GM21576 (cell line): ENCODE measurements around the gene SHISA9.

Experiments used
- ATAC-seq: cut with Tn5 transposase; IDR thresholded peaks from one replicate; pipeline ENCODE4 v1.9.1; 2021; ENCODE audit warnings: mild to moderate bottlenecking, moderate library complexity; ENCODE audit not compliant: unreplicated experiment

The SHISA9 gene

DNA sequence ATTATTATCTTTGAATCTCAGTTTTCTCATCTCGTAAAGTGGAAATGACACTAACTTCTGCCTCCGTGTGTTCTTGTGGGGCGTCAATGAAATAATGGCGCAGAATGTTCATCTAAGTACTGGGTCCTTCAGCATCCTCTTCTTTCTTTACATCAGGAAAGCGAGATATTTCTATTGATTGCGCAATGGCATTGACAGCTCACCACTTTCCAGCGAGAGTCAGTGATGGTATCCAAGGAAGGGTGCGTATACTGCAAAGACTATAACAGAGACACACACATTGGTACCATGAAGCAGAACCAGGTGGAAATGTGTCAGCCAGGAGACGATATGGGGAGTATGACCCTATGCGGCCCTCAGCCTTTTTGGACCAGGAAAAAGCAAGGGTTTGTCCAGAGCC is 162.1 kb downstream of the SHISA9 start:
- no peak for ATAC-seq

DNA sequence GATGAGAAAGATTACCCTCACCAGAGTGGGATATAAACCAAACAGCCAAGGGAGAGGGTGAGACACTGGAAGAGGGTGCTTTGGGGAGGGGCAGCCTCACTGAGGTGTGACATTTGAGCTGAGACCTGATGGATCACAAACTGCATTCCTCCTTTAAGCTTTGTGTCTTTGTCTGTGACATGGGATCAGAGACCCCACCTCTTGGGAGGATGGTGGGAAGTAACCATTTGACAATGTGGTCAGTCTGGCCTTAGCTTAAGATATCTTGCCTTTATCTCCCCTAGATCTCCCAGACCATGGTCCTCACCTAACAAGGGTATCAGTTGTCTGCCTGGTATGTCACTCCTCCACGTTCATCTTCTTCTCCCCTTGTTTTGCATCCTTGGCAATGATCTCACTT is 163.4 kb downstream of the SHISA9 start:
- no peak for ATAC-seq

DNA sequence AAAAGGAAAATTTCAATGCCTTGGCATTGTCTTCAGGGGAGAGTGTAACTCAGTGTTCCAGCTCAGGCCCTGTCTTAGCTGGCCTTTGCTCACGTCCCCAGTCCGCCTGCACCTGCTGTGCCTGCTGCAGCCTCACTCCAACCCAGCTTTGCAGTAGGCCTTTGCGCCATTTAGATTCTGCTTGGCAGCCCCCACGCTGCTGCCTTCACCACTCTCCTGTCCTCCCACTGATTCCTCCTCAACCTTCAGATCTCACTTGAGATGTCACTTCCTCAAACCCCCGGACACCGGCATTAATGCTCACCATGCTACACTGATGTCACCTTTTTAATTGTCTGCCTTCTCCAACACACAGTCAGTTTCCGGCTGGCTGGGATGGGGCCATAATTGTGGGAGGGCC is 166.2 kb downstream of the SHISA9 start:
- ATAC-seq: no peak

DNA sequence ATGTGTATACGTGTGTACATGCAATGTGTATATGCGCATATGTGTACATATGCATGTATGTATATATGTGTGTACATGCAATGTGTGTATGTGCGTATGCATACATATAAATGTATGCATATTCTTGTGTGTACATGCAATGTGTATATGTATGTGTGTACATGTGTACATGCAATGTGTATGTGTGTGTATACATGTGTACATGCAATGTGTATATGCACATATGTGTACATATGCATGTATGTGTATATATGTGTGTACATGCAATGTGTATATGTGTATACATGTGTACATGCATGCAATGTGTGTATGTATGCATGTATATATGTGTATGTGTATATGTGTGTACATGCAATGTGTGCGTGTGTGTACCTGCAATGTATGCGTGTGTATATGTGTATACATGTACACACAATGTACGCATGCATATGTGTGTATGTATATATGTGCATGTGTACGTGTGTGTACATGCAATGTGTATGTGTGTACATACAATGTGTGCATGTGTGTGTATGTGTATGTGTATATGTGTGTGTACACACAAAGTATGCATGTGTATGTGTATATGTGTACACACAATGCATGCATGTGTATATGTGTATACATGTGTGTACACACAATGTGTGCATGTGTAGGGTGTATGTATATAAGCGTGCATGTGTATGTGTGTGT is 167.7 kb downstream of the SHISA9 start:
- ATAC-seq: no peak

DNA sequence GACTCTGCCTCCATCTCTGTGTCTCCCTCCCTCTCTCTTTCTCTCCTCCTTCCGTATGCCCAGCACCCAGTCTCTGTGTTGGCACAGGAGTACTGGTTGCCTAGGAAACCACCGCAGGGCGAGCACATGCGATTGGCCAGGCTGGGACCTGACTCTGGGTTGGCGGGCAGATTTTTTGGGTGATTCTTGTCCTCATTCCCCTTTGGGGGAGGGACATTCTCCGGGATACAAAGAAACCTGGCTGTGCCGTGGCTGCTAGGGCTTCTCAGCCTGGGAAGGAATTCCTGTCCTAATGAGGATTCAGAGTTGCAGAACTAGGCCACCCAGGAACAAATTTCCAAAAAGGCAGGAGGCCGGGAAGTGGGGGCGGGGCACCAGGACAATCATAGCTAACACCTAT is 168.9 kb downstream of the SHISA9 start:
- ATAC-seq: no peak

DNA sequence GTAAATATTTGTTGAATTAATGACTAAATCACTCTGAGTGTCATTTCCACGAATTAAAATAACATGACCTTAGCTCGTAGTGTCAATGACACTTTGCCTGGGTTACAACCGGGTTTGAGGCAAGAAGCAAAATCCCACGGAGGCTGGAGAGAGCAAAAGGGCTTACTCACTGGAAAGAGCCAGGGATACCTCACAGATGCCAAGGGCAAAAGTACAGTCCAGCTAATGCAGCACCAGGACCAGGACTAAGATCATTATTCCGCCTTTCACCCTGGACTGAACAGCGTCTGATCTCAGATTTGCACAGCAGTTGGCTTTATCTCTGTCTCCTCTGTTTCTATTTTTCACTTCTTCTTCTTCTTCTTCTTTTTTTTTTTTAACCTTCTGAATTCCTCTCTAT is 175.5 kb downstream of the SHISA9 start:
- ATAC-seq: no peak

DNA sequence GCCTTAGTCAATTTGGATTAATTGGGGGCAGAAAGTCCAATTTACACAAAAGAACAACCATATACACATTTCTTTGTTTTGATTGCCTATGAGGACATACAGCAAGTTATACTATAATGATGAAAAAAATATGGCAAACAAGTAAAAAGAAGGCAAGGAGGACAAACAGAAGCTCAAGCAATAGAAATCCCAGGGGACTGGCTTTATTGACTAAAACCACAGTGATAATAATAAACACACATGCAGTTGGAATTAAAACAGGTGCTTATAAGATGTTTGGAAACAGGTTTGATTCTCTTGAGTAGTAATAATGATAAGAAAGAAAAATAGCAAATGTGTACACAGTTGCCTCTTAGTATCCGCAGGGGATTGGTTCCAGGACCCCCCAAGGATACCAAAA is 176.4 kb downstream of the SHISA9 start:
- no peak for ATAC-seq

DNA sequence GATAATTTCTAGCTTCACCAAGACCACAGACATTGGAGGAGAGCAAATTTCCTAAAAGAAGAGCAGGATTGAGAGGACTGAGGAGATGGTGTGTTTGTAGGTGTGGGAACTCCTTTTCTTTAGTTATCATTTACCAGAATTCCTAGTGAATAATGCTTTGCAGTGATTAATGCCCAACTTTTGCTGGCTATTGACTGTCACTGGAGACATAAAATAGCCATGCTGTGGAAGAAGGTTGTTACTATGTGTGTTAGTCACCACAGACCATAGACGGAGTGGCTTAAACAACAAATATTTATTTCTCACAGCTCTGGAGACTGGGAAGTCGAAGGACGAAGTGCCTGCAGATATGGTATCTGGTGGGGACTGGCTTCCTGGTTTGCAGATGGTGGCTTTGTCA is 179.1 kb downstream of the SHISA9 start:
- ATAC-seq: no peak

DNA sequence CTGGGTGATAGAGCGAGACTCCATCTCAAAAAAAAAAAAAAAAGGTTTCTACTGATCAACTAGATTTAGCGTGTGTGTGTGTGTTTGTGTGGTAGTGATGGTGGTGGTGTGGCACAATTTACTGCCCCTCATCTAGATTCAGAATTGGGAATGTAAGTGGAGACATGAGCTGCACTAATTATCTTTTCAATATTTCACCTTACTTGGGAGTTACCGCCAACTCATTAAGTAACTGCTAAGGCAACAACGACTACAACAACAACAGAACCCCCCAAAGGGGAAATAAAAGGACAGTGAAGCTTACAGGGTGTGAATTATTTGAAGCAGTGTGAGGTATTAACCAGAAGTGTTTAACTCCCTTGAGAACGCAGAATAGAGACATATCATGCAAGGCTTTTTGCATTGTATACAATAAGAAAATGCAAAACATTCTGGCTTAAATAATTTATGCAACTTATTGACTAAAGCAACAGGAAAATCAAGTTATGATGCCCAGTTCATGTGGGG is 180.5 kb downstream of the SHISA9 start:
- ATAC-seq: no peak

DNA sequence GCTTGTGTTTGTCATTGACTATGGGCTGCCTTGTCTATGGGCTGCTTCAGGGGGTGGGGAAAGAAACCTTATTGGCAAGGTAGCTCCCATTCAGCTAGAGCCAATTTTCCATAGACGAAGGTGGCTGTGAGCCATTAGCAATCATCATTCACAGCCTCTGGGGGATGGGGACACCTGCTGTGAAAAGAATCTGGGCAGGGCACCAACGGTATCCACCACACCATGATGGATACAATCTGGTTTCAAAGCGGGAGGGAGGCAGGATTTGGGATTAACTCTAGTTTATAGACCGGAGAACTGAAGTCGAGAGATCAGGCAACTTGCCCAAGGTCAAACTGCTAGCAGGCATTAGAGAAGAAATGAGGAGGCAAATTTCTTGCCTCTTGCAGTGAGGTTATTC is 182.3 kb downstream of the SHISA9 start:
- ATAC-seq: no peak

DNA sequence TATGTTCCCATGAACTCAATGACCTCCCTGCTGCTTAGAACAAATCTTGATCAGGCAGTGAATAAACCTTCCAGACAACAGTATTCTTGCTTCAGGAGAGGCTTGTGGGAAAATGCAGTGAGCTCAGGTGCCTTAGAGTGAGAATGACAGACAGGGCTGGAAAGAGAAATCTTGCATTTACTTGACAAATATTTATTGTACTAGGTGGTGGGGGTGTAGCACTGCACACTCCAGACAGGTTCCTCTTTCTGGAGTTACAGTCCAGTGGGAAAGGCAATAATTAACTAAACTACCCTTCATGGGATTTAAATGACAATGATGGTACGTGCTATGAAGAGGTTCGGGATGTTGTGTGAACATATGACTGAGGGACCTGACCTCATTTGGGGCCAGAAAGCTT is 182.9 kb downstream of the SHISA9 start:
- no peak for ATAC-seq

DNA sequence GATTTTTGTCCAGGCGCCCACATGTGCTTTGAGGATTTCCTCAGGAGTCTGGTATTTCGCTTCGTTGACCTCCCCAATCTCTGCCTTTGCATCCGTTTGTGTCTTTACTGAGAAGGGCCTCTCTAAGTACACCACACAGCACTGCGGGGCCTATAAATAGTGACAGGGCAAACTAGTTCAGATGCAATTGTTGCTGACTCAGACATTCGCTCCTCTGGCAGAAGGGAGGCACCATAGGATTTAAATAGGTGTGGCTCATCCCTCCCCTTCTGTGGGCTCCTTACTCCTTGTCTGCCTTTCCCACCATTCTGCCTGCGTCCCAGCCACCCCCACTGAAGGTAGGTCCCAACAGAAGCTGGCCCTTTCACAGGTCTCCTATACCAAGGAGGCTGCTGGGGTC is 192.3 kb downstream of the SHISA9 start:
- no peak for ATAC-seq

DNA sequence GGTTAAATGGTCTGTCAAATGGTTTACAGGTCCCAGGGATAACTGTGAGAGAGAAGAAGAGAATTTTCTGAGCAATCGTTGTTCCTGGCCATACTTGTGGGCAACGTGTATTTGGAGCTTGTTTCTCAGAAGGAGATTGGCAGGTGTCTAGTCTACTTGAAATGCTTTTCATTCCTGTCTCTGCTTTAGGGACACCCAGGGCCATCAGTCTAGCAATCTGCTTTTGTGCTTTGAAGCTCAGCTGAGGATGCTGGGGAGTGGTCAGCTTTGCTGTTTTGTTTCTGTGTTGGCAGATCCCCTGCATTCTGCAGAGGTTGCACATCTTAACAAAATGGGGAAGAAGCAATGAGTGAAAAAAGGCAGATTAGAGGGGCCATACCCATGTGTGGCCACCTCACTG is 193.7 kb downstream of the SHISA9 start:
- no peak for ATAC-seq

DNA sequence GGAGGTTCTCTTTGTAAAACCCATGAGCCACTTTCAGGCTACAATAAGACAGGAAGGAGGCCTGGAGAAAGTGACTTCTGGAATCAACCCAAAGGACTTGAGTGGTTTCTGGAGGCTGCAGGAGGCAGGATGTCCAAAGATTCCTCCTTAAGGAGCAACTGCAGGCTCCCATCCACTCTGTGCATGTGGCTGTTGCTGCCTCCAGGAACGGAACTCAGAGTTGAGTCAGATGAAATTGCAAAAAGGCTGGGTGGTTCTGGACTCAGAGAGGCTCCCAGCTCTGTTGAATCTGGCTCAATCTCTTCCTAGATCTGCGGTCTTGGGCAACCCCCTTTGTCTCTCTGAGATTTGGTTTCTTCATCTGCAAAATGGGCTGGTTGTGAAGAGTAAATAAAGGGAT is 197.1 kb downstream of the SHISA9 start:
- no peak for ATAC-seq

DNA sequence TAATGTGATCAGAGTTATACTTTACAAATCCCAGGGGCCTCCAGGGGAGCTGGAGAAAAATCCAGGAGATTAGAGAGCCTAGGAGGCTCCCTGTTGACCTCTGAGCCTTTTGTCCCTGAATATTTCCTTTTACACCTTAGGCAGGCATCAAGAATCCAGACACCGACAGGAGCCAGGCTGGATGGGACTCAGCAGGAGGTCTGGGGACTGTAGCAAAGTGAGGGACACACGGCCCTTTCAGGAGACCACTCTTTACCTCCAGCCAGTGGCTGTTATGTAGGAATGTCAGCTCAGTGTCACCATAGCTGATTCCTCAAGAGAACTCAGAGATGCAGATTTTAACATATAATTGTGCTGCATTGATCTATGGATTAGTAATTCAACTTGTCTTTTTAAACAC is 198.4 kb downstream of the SHISA9 start:
- ATAC-seq: no peak

DNA sequence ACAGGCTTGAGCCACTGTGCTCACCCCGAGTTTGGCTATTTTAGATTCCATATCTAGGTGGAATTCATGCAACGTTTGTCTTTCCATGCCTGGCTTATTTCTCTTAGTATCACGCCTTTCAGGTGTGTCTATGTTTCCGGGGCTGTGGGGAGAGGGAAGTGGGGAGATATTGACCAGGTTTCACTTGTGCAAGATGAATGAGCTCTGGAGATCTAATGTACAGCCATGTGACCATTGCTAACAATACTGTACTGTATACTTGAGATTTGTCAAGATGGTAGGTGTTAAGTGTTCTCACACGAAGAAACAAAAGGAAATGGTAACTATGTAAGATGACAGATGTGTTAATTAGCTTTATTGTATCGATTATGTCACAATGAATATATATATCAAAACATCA is 199.6 kb downstream of the SHISA9 start:
- no peak for ATAC-seq

DNA sequence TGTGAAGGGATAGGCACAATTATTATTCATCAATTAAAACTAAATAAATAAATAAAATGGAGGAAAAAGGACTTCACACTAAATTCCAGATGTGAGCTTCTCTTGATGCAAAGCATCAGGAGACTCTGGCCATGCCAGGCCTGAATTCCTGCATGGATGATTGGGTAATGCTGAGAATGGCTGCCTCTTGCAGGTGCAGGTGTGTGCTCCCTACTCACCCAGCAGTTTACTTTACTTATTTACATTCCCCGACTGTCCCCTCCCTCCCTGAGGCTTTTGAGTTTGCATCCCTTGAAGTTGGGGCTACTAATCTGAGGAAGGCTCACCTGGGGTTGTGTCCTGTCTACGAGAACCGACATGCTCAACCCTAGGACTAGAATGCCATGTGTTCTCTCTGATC is 200.4 kb downstream of the SHISA9 start:
- ATAC-seq: no peak

DNA sequence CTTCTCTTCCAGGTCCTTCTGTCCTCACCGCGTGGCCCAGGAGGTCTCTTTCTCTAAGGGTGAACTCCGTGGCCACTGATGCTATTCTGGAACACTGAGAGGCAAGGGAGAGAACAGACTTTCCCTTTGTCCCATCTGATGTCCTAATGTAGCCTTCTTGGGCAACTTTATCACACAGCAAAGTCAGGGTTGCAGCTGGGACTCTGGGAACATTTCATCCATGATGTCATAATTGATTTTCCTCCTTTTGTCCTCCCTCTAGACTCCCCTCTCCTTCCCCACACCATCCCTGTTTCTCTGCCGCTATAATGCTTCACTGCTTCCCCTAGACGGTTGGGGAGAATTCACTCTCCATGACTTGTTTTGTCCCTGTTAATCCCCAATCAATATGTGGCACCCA is 201.0 kb downstream of the SHISA9 start:
- ATAC-seq: no peak

DNA sequence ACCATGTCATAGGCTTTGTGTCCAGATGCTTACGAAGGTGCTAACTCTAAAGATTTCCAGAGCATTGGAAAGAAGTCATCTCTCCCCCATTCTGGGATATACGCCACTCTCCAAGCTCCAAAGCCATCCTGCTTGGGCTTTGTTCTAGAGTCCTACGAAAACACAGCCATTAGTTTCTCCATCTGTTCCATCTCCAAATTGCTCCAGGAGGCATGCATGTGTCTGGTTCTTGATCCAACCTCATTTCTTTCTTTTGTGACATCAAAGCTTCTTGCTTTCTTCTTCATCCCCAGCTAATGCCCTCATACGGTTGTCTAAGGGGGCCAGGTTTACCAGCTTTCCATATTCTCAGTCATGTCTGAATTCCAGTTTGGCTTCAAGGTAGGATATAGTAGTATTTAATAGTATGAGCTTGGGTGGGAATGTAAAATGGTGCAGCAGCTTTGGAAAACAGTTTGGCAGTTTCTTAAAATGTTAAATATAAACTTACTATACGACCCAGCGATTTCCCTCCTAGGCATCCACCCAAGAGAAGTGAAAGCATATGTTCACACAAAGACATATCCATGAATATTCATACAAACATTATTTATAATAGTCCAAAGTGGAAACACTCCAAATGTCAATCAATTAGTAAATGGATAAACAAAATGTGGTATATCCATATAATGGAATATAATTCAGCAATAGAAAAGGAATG is 202.6 kb downstream of the SHISA9 start:
- no peak for ATAC-seq

DNA sequence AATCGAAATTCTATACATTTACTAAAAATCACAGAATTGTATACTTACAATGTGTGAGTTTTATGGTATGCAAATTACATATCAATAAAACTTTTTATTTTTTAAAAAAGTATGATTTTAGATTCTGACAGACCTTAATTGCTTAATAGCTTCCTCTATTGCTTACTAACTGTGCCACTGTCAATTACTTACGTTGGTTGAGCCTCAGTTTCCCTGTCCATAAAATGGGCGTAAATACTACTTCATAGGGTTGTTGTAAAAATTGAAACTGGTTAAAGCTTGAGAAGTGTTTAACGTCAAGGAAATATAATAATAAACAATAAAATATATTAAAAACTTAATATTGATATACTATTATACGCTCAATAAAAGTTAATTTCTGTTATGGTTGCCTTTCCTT is 203.4 kb downstream of the SHISA9 start:
- no peak for ATAC-seq

DNA sequence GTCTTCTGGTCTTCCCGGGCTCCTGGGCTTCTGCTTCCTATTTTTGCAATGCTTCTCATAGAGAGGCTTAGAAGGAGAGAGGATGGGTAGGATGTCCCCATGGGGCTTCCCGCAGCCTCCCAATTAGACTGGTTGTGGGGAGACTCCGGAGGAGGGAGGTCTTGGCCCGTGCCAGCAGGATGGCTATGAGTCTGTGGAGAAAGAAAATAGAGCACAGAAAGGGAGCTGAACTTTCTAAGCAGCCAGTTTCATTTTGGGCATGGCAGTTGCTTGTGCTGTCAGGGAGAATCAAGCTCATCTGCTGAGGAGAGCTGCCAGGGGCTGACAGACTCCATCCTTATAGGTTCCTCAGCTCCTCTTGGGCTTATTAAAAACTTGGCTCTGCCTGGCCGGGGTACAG is 204.0 kb downstream of the SHISA9 start:
- no peak for ATAC-seq

DNA sequence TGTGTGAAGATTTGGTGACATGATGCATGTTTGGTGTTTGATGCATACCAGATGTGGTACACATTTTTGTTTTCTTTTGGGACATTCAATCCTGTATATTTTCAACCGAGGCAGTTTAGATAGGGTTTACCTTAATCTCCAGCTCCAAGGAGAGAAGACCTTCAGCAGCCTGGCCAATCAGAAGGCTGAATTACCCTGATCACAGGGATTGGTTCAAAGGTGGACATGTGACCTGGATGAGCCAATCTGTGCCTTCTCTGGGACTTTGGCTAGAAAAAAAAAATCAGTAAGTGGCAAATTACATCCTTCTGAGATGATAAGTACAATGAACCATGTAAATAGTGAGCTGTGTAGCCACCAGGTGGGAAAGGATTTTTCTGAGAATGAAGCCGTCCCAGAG is 205.1 kb downstream of the SHISA9 start:
- no peak for ATAC-seq

DNA sequence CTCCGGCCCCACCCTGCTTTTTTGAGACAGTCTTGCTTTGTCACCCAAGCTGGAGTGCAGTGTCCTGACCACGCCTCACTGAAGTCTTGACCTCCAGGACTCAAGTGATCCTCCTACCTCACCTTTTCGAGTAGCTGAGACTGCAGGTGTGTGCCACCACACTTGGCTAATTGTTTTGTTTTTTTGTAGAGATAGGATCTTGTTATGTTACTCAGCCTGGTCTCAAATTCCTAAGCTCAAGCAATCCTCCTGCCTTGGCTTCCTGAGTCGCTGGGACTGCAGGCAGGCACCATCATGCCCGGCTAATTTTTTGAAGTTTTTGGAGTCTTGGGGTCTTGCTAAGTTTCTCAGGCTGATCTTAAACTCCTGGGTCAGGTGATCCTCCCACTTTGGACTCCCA is 206.7 kb downstream of the SHISA9 start:
- ATAC-seq: no peak
